Gastrocnemius medialis (tissue), 4 donors: ENCODE results near the gene PTPRM. TPM values are rescaled to one million over a fixed set of nuclear protein-coding genes. Genes with fewer than 3 reads are reported as not detected.

Source experiments
- ATAC-seq, 2 donors: fragments of 150-250 bp; one replicate each; pipeline ENCODE4 v1.9.1; 2016
- DNase-seq, 2 donors: peaks; one replicate each; pipeline ENCODE4 v3.0.0-alpha.2; 2019
- H3K27ac ChIP-seq, 4 donors: fragments of 200-600 bp; sonication (generic); 1 replicate in 1 of 4; 2 replicates in 3 of 4; pipeline ENCODE4 v1.5.1; 2016 to 2018; ENCODE audit warnings: mild to moderate bottlenecking in 2 of 4, moderate library complexity in 1 of 4
- H3K27me3 ChIP-seq, 3 donors: fragments of 200-600 bp; sonication (generic) in 2 of 3; 1 replicate in 1 of 3; 2 replicates in 2 of 3; pipeline versions ENCODE4 v1.5.1 to v1.6.0; 2016 to 2019; ENCODE audit warnings: mild to moderate bottlenecking in 1 of 3, moderate library complexity in 1 of 3
- H3K36me3 ChIP-seq, 2 donors: fragments of 200-600 bp; sonication (generic) in 1 of 2; one replicate each; pipeline ENCODE4 v1.5.1; 2017 to 2018
- H3K4me1 ChIP-seq, 2 donors: fragments of 200-600 bp; sonication (generic) in 1 of 2; one replicate each; pipeline ENCODE4 v1.5.1; 2016 to 2017; ENCODE audit warnings: mild to moderate bottlenecking in 2 of 2
- H3K4me3 ChIP-seq, 4 donors: fragments of 200-600 bp; sonication (generic) in 3 of 4; 1 replicate in 1 of 4; 2 replicates in 3 of 4; pipeline ENCODE4 v1.5.1; 2016 to 2019; ENCODE audit warnings: mild to moderate bottlenecking in 2 of 4
- H3K9me3 ChIP-seq, 3 donors: fragments of 200-600 bp; sonication (generic) in 2 of 3; 1 replicate in 1 of 3; 2 replicates in 2 of 3; pipeline ENCODE4 v1.5.1; 2016 to 2019
- POLR2A ChIP-seq, 2 donors: fragments of 450-650 bp; IDR thresholded peaks; one replicate each; pipeline ENCODE4 v1.6.1; 2017; ENCODE audit warnings: antibody characterized with exemption in 2 of 2, mild to moderate bottlenecking in 2 of 2, moderate library complexity in 2 of 2
- in situ Hi-C, 4 donors: fragments of 200-750 bp; cut with MboI; loops; one replicate each; pipeline versions ENCODE4 v1.15.0 to v1.8.0; 2017; ENCODE audit warnings: low sequenced_read_pairs in 4 of 4
- intact Hi-C: fragments of 100-400 bp; cut with DNase I; formaldehyde crosslinking; loops from one replicate; pipeline ENCODE4 v1.15.1; 2023; ENCODE audit warnings: low total_unique reads
- total RNA-seq, 4 donors: library from RNA; depleted of rRNA; stranded (reverse); fragments of >200 nt; gene quantifications; one replicate each; pipeline versions ENCODE4 v1.1.0 to v1.2.3, GENCODE V29; 2016
- TF ChIP-seq, protein P1 (sequence below), 5 experiments: fragments of 450-650 bp in 3 of 5; fragments of 200-600 bp in 2 of 5; sonication (generic) in 2 of 5; IDR thresholded peaks in 4 of 5; conservative IDR thresholded peaks in 1 of 5; 1 replicate in 4 of 5; 2 replicates in 1 of 5; pipeline ENCODE4 v1.5.1; 2016 to 2019; ENCODE audit warnings: antibody characterized with exemption in 5 of 5, mild to moderate bottlenecking in 3 of 5, moderate library complexity in 3 of 5

Gene PTPRM
- total RNA-seq, 4 donors from 2014 or later, result 52.6 to 79.3 (median 63.8) TPM

DNA sequence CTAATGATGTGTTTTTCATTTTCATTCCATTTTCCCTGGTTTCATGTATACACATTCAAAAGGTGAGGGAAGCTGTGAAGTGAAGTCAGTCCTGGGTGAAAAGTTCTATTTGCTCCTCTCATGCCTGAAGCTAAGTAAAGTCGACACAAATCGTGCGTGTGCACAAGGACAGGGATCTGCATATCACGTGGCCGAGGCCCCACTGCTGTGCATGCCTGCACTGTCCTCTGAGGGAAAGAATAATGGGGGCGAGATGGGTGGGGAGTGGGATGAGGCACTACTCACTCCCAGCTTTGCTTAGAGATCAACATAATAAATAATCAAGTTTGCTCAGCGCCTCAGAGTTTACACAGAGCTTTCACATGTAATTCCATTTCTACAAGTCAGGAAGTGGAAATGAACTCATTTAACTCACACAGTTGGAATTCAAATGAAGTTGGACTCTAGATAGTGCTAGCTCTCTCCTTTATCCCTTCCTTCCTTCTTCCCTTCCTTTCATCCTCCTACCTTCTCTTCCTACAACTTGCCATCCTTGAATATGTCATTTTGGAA lies 5.1 kb upstream of the PTPRM start:
- intact Hi-C loops (loop anchor here (10.0 kb wide), 2 partner anchors 803 to 1573 kb away; partner anchors contain the start of gene ANKRD12), in situ Hi-C loops (loop anchor here in 2 of 4 donors (25.0 kb wide), 1 partner anchor 325 kb away; the partner anchor contains the start of gene LRRC30 (in 2 of the 2))
- TF ChIP-seq, protein P1, sequence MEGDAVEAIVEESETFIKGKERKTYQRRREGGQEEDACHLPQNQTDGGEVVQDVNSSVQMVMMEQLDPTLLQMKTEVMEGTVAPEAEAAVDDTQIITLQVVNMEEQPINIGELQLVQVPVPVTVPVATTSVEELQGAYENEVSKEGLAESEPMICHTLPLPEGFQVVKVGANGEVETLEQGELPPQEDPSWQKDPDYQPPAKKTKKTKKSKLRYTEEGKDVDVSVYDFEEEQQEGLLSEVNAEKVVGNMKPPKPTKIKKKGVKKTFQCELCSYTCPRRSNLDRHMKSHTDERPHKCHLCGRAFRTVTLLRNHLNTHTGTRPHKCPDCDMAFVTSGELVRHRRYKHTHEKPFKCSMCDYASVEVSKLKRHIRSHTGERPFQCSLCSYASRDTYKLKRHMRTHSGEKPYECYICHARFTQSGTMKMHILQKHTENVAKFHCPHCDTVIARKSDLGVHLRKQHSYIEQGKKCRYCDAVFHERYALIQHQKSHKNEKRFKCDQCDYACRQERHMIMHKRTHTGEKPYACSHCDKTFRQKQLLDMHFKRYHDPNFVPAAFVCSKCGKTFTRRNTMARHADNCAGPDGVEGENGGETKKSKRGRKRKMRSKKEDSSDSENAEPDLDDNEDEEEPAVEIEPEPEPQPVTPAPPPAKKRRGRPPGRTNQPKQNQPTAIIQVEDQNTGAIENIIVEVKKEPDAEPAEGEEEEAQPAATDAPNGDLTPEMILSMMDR (IDR thresholded peaks at IDR 0.05 in 4 of 5, conservative IDR thresholded peaks at IDR 0.05 in 1 of 5), result no peak
- no peak for TF ChIP-seq POLR2A (IDR thresholded peaks at IDR 0.05)
- Histone ChIP-seq H3K9me3 (no peaks in the 10 kb centered on the region), H3K36me3 (no peaks in the 10 kb centered on the region), H3K4me1 (peaks cover 9 to 12% of the 10 kb centered on the region in 2 donors), H3K27me3 (no peaks in the 10 kb centered on the region), H3K27ac (no peak overlapping the region), H3K4me3 (no peak overlapping the region)
- no peak for ATAC-seq
- DNase-seq, result no peak

DNA sequence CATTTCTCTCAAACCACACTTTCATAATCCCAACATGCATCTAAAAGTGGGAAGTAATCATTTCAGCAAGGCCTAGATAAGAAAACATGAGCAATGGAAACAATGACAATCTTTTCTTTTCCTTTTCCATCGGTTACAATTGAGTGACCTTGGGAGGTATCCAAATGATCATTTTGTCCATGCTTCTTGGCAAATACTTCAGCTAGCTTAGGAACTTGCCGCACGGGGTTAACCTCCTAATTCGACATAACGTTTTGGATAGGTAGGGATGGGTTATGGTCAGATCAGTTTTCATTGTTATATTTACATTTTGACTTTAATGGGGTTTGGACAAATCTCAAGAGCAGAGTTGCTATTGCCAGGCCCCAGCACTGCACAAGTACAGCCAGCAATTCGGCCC lies 4.6 kb upstream of the PTPRM start:
- in situ Hi-C loops (loop anchor here in 2 of 4 donors (25.0 kb wide), 1 partner anchor 325 kb away; the partner anchor contains the start of gene LRRC30 (in 2 of the 2)), intact Hi-C loops (loop anchor here (10.0 kb wide), 2 partner anchors 802 to 1572 kb away; partner anchors contain the start of gene ANKRD12)
- Histone ChIP-seq H3K4me3 (no peak overlapping the region), H3K27me3 (no peaks in the 10 kb centered on the region), H3K9me3 (no peaks in the 10 kb centered on the region), H3K36me3 (no peaks in the 10 kb centered on the region), H3K4me1 (peaks cover 9 to 12% of the 10 kb centered on the region in 2 donors), H3K27ac (no peak overlapping the region)
- ATAC-seq, result no peak
- TF ChIP-seq, protein P1 (IDR thresholded peaks at IDR 0.05 in 4 of 5, conservative IDR thresholded peaks at IDR 0.05 in 1 of 5), result no peak
- no peak for DNase-seq

DNA sequence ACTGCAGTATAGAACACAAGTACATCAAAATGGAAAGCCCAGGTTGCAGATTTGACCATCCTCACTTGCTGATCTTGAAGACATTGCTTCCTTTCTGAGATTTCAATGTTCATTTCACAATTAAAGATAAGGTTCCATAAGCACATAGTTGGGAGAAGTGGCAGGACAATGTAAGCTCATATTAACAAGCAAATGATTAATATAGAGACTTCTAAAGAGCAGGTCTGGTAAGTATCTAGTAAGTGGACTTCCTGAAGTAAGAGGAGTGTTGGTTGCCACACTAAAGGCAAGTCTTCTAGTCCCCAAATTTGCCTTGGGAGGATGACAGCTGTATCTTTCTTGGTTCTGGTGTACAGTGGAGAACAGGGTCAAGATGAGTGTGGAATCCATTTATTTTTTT lies 1.4 kb upstream of the PTPRM start:
- ATAC-seq, result no peak
- no peaks in the 10 kb centered on the region for H3K27me3 ChIP-seq
- H3K36me3 ChIP-seq, result no peaks in the 10 kb centered on the region
- intact Hi-C loops (loop anchor here (2.0 to 10.0 kb wide), 8 partner anchors 113 to 1569 kb away; partner anchors contain the start of genes ANKRD12 and LRRC30), in situ Hi-C loops (loop anchor here in 2 of 4 donors (25.0 kb wide), 1 partner anchor 328 kb away; the partner anchor contains the start of gene LRRC30 (in 2 of the 2))
- H3K27ac ChIP-seq, result peak overlapping the region; percentile 93 to 97 (median 96)
- peak overlapping the region in 2 of 4 donors; percentile 59 to 64 for H3K4me3 ChIP-seq
- no peak for DNase-seq
- H3K9me3 ChIP-seq, result no peaks in the 10 kb centered on the region
- TF ChIP-seq, protein P1 (IDR thresholded peaks at IDR 0.05 in 4 of 5, conservative IDR thresholded peaks at IDR 0.05 in 1 of 5), result no peak
- no peak for TF ChIP-seq POLR2A (IDR thresholded peaks at IDR 0.05)
- peaks cover 20 to 23% of the 10 kb centered on the region in 2 donors for H3K4me1 ChIP-seq

DNA sequence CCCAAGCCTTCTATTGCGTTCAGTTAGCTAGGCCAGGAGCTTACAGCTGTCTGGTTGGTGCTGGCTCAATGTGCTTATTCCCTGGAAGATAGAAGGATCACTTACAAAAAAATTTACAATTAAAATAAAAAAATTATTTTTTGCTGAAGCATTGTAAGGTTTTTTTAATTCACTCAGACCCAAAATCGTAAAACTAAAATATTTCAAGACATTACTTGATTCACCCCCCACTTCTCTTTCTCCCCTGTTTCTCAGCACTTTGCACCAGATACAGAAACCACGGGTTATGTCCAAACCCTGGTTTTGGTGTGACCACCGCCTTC lies 911 bp upstream of the PTPRM start:
- Histone ChIP-seq H3K27me3 (no peaks in the 10 kb centered on the region), H3K9me3 (no peaks in the 10 kb centered on the region), H3K27ac (peak overlapping the region; percentile 93 to 97 (median 96)), H3K4me3 (peak overlapping the region; percentile 59 to 77 (median 64)), H3K36me3 (no peaks in the 10 kb centered on the region), H3K4me1 (peaks cover 23 to 24% of the 10 kb centered on the region in 2 donors)
- intact Hi-C loops, result loop anchor here (2.0 to 10.0 kb wide), 8 partner anchors 113 to 1569 kb away; partner anchors contain the start of genes ANKRD12 and LRRC30
- in situ Hi-C loops, result loop anchor here in 2 of 4 donors (25.0 kb wide), 1 partner anchor 329 kb away; the partner anchor contains the start of gene LRRC30 (in 2 of the 2)
- TF ChIP-seq, protein P1 (IDR thresholded peaks at IDR 0.05 in 4 of 5, conservative IDR thresholded peaks at IDR 0.05 in 1 of 5), result no peak
- TF ChIP-seq POLR2A (IDR thresholded peaks at IDR 0.05), result no peak
- ATAC-seq, result no peak
- no peak for DNase-seq
